ENCODE results near the gene BTG1.

DNA sequence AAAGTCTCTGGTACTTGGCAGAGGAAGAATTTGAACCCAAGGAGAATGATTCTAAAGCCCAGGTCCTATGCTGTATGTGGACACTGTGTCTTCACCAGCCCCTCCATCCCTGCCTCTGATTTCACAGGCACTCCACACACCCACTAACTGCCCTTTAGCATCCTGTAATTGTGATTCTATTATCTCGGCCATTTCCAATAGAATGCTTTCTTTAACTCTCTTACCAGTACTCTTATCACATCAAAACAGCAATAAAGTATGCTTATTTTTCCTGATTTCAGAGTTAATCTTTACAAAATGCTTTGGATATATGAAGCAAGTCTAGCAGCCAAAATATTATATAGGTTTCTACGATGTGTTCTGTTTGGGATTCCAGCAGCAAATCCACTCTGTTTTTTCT is 37.9 kb upstream of the BTG1 start:
- no peak for TF ChIP-seq POLR2A (IDR thresholded peaks at IDR 0.05)
- TF ChIP-seq, protein P1, sequence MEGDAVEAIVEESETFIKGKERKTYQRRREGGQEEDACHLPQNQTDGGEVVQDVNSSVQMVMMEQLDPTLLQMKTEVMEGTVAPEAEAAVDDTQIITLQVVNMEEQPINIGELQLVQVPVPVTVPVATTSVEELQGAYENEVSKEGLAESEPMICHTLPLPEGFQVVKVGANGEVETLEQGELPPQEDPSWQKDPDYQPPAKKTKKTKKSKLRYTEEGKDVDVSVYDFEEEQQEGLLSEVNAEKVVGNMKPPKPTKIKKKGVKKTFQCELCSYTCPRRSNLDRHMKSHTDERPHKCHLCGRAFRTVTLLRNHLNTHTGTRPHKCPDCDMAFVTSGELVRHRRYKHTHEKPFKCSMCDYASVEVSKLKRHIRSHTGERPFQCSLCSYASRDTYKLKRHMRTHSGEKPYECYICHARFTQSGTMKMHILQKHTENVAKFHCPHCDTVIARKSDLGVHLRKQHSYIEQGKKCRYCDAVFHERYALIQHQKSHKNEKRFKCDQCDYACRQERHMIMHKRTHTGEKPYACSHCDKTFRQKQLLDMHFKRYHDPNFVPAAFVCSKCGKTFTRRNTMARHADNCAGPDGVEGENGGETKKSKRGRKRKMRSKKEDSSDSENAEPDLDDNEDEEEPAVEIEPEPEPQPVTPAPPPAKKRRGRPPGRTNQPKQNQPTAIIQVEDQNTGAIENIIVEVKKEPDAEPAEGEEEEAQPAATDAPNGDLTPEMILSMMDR (IDR thresholded peaks at IDR 0.05): no peak
- no peak for TF ChIP-seq EP300 (IDR thresholded peaks at IDR 0.05)
- TF ChIP-seq POLR2AphosphoS5 (IDR thresholded peaks at IDR 0.05): no peak
